Naive thymus-derived CD4-positive, alpha-beta T cell (primary cell): ENCODE data around the gene DALRD3. TPM values are rescaled to one million over a fixed set of nuclear protein-coding genes. Genes with fewer than 3 reads are reported as not detected.

ENCODE experiments used
- ATAC-seq: fragments of 150-1000 bp; cut with Tn5 transposase; 2 replicates; pipeline ENCODE4 v1.10.0; 2021; ENCODE audit warnings: mild to moderate bottlenecking, moderate library complexity
- CTCF ChIA-PET: fragments of 350-600 bp; sonication (Branson Sonifier 250); formaldehyde crosslinking; loops from one replicate; lab custom pipeline; 2021; ENCODE audit warnings: antibody characterized with exemption; lab: Charles Lee
- POLR2A ChIA-PET: fragments of 350-600 bp; sonication (Branson Sonifier 250); formaldehyde crosslinking; loops from one replicate; lab custom pipeline; 2021; ENCODE audit warnings: antibody characterized with exemption, inconsistent platforms; lab: Charles Lee
- DNase-seq, 9 donors: peaks; one replicate each; pipeline versions ENCODE4 v3.0.0 to v3.0.0-alpha.2; 2020 to 2022; ENCODE audit warnings: mixed read lengths in 1 of 9
- H3K27ac ChIP-seq: one replicate; pipeline ENCODE4 v1.7.0; 2013; ENCODE audit warnings: mild to moderate bottlenecking, low read depth, low read length, moderate library complexity
- H3K27me3 ChIP-seq, 2 donors: one replicate each; pipeline ENCODE4 v1.7.0; 2013; ENCODE audit warnings: low read length in 2 of 2, mild to moderate bottlenecking in 2 of 2, moderate library complexity in 2 of 2; ENCODE audit not compliant: control insufficient read depth in 2 of 2, insufficient read depth in 2 of 2
- H3K36me3 ChIP-seq, 3 experiments: 1 replicate in 2 of 3; 2 replicates in 1 of 3; pipeline ENCODE4 v1.7.0; 2013; ENCODE audit warnings: low read length in 3 of 3, mild to moderate bottlenecking in 3 of 3, moderate library complexity in 1 of 3; ENCODE audit not compliant: insufficient read depth in 3 of 3, control insufficient read depth in 2 of 3
- H3K4me1 ChIP-seq, 2 donors: one replicate each; pipeline ENCODE4 v1.7.0; 2013; ENCODE audit warnings: low read length in 2 of 2, mild to moderate bottlenecking in 2 of 2, moderate library complexity in 1 of 2; ENCODE audit not compliant: control insufficient read depth in 2 of 2, insufficient read depth in 2 of 2
- H3K4me3 ChIP-seq: 2 replicates; pipeline ENCODE4 v1.7.0; 2013; ENCODE audit warnings: mild to moderate bottlenecking, low read length
- H3K9me3 ChIP-seq, 3 experiments: 1 replicate in 2 of 3; 2 replicates in 1 of 3; pipeline ENCODE4 v1.7.0; 2013; ENCODE audit warnings: low read length in 3 of 3; ENCODE audit not compliant: control insufficient read depth in 2 of 3
- H3K27ac Mint-ChIP-seq, 9 donors: one replicate each; pipeline ENCODE4 v1.8.0; 2020 to 2022; ENCODE audit warnings: mixed read lengths in 9 of 9, mild to moderate bottlenecking in 8 of 9, moderate library complexity in 5 of 9, inconsistent platforms in 2 of 9
- H3K27me3 Mint-ChIP-seq, 5 donors: one replicate each; pipeline ENCODE4 v1.8.0; 2021 to 2022; ENCODE audit warnings: mixed read lengths in 5 of 5, mild to moderate bottlenecking in 1 of 5
- H3K36me3 Mint-ChIP-seq, 5 donors: one replicate each; pipeline ENCODE4 v1.8.0; 2020 to 2022; ENCODE audit warnings: mixed read lengths in 5 of 5, mild to moderate bottlenecking in 3 of 5, inconsistent platforms in 1 of 5
- H3K4me1 Mint-ChIP-seq, 7 donors: one replicate each; pipeline ENCODE4 v1.8.0; 2020 to 2022; ENCODE audit warnings: mixed read lengths in 7 of 7, mild to moderate bottlenecking in 3 of 7, inconsistent platforms in 1 of 7
- H3K4me3 Mint-ChIP-seq, 10 donors: one replicate each; pipeline ENCODE4 v1.8.0; 2020 to 2022; ENCODE audit warnings: mild to moderate bottlenecking in 10 of 10, mixed read lengths in 10 of 10, moderate library complexity in 6 of 10, inconsistent platforms in 2 of 10
- H3K9me3 Mint-ChIP-seq, 11 donors: one replicate each; pipeline ENCODE4 v1.8.0; 2020 to 2022; ENCODE audit warnings: mixed read lengths in 11 of 11, mild to moderate bottlenecking in 4 of 11, inconsistent platforms in 1 of 11, moderate library complexity in 1 of 11
- intact Hi-C, 2 donors: fragments of 100-400 bp; cut with micrococcal nuclease; formaldehyde crosslinking; loops; one replicate each; pipeline ENCODE4 v1.15.1; 2023
- polyA plus RNA-seq, 2 donors: library from polyadenylated mRNA; unstranded; fragments of 300-500 nt; fragmentation: Illumina TruSeq; gene quantifications; one replicate each; pipeline ENCODE4 v1.2.3, GENCODE V29; 2021
- total RNA-seq, 6 experiments: library from RNA in 5 of 6; stranded (reverse) in 5 of 6; gene quantifications; 1 replicate in 5 of 6; 2 replicates in 1 of 6; pipeline ENCODE4 v1.2.3 and lab custom pipeline; 2021 to 2026

DALRD3 gene
- total and polyA plus RNA-seq, 7 experiments from 2014 or later: 18.9 to 28.6 (median 24.2) TPM

GRCh38 chr3:48979451-48979850, 38.9 kb downstream of the DALRD3 start:
- H3K4me3 Mint-ChIP-seq: no peak overlapping the region
- CTCF ChIA-PET: interaction anchor here (0.6 kb wide), 1 partner anchor 682 kb away, joined by 5 read pairs; no protein-coding TSS in a partner anchor

GRCh38 chr3:48974076-48974864, 44.1 kb downstream of the DALRD3 start:
- no peaks in the 10 kb centered on the region for H3K9me3 Mint-ChIP-seq
- no peak overlapping the region for H3K4me3 Mint-ChIP-seq
- Histone ChIP-seq H3K4me1 (no peaks in the 10 kb centered on the region), H3K36me3 (peaks cover 33 to 93% (median 35%) of the 10 kb centered on the region in 3 experiments), H3K4me3 (no peak overlapping the region), H3K27ac (no peak overlapping the region), H3K9me3 (no peaks in the 10 kb centered on the region), H3K27me3 (no peaks in the 10 kb centered on the region)
- peaks cover 3 to 53% (median 23%) of the 10 kb centered on the region in 5 donors for H3K36me3 Mint-ChIP-seq
- ATAC-seq: no peak
- H3K27me3 Mint-ChIP-seq: no peaks in the 10 kb centered on the region
- POLR2A ChIA-PET: interaction anchor here (0.5 kb wide), 1 partner anchor 296 kb away, joined by 3 read pairs; no protein-coding TSS in a partner anchor
- peak overlapping the region in 2 of 9 donors; percentile 51 to 55 for H3K27ac Mint-ChIP-seq
- H3K4me1 Mint-ChIP-seq: peaks cover 0 to 6% (median 0%) of the 10 kb centered on the region in 7 donors
- DNase-seq: no peak
- CTCF ChIA-PET: interaction anchor here (0.9 kb wide), 2 partner anchors 13 to 46 kb away, joined by 3 read pairs; no protein-coding TSS in a partner anchor
- intact Hi-C loops: no loop called here

More at GRCh38 chr3:48979451-48979850, 38.9 kb downstream of the DALRD3 start:
- DNase-seq (no peak), ATAC-seq (no peak)
- Histone ChIP-seq H3K27me3 (no peaks in the 10 kb centered on the region), H3K36me3 (peaks cover 22 to 90% (median 42%) of the 10 kb centered on the region in 3 experiments), H3K4me3 (no peak overlapping the region), H3K9me3 (no peaks in the 10 kb centered on the region), H3K27ac (no peak overlapping the region), H3K4me1 (no peaks in the 10 kb centered on the region)
- H3K27me3 Mint-ChIP-seq: no peaks in the 10 kb centered on the region
- H3K27ac Mint-ChIP-seq: peak overlapping the region in 2 of 9 donors; percentile 36 to 53
- intact Hi-C loops: no loop called here
- POLR2A ChIA-PET: no interaction called here
- H3K4me1 Mint-ChIP-seq: peaks cover 0 to 1% (median 0%) of the 10 kb centered on the region in 7 donors
- peaks cover 5 to 50% (median 20%) of the 10 kb centered on the region in 5 donors for H3K36me3 Mint-ChIP-seq
- H3K9me3 Mint-ChIP-seq: no peaks in the 10 kb centered on the region

- H3K9me3 Mint-ChIP-seq: no peaks in the 10 kb centered on the region
- Histone ChIP-seq H3K4me1 (no peaks in the 10 kb centered on the region), H3K27me3 (no peaks in the 10 kb centered on the region), H3K9me3 (no peaks in the 10 kb centered on the region), H3K36me3 (peaks cover 25 to 95% (median 38%) of the 10 kb centered on the region in 3 experiments), H3K27ac (no peak overlapping the region), H3K4me3 (no peak overlapping the region)
- ChIA-PET POLR2A (no interaction called here), CTCF (no interaction called here)
- H3K27me3 Mint-ChIP-seq: no peaks in the 10 kb centered on the region
- H3K4me1 Mint-ChIP-seq: peaks cover 0 to 15% (median 4%) of the 10 kb centered on the region in 7 donors
- ATAC-seq: no peak
- no peak for DNase-seq
- no peak overlapping the region for H3K4me3 Mint-ChIP-seq
- intact Hi-C loops: no loop called here
- H3K27ac Mint-ChIP-seq: no peak overlapping the region
- H3K36me3 Mint-ChIP-seq: peaks cover 0 to 51% (median 25%) of the 10 kb centered on the region in 5 donors
These were observed 47.8 kb downstream of the DALRD3 start for GRCh38 chr3:48970586-48970985.

GRCh38 chr3:48966876-48967361, 51.5 kb downstream of the DALRD3 start:
- peak overlapping the region in 2 of 9 donors; percentile 20 to 33 for H3K27ac Mint-ChIP-seq
- peaks cover 0 to 43% (median 26%) of the 10 kb centered on the region in 5 donors for H3K36me3 Mint-ChIP-seq
- Histone ChIP-seq H3K4me1 (no peaks in the 10 kb centered on the region), H3K36me3 (peaks cover 6 to 89% (median 29%) of the 10 kb centered on the region in 3 experiments), H3K9me3 (no peaks in the 10 kb centered on the region), H3K4me3 (no peak overlapping the region), H3K27ac (no peak overlapping the region), H3K27me3 (no peaks in the 10 kb centered on the region)
- peaks cover 0 to 9% (median 4%) of the 10 kb centered on the region in 7 donors for H3K4me1 Mint-ChIP-seq
- CTCF ChIA-PET: no interaction called here
- intact Hi-C loops: loop anchor here in 1 of 2 donors (5.0 kb wide), 1 partner anchor 35 kb away; no protein-coding TSS in a partner anchor
- no peak for ATAC-seq
- peak overlapping the region in 2 of 10 donors; percentile 3 to 62 for H3K4me3 Mint-ChIP-seq
- no peak for DNase-seq
- no peaks in the 10 kb centered on the region for H3K9me3 Mint-ChIP-seq
- POLR2A ChIA-PET: no interaction called here
- no peaks in the 10 kb centered on the region for H3K27me3 Mint-ChIP-seq

GRCh38 chr3:48966367-48966766, 52.0 kb downstream of the DALRD3 start:
- CTCF ChIA-PET: no interaction called here
- peak overlapping the region in 1 of 9 donors; percentile 22 for H3K27ac Mint-ChIP-seq
- H3K27ac ChIP-seq: no peak overlapping the region

More at GRCh38 chr3:48966367-48966766, 52.0 kb downstream of the DALRD3 start:
- Histone ChIP-seq H3K4me3 (no peak overlapping the region), H3K4me1 (no peaks in the 10 kb centered on the region), H3K36me3 (peaks cover 6 to 89% (median 23%) of the 10 kb centered on the region in 3 experiments), H3K27me3 (no peaks in the 10 kb centered on the region), H3K9me3 (no peaks in the 10 kb centered on the region)
- POLR2A ChIA-PET: no interaction called here
- DNase-seq (no peak), ATAC-seq (no peak)
- intact Hi-C loops: loop anchor here in 1 of 2 donors (5.0 kb wide), 1 partner anchor 34 kb away; no protein-coding TSS in a partner anchor
- Mint-ChIP-seq H3K9me3 (no peaks in the 10 kb centered on the region), H3K36me3 (peaks cover 0 to 41% (median 21%) of the 10 kb centered on the region in 5 donors), H3K4me3 (no peak overlapping the region), H3K27me3 (no peaks in the 10 kb centered on the region), H3K4me1 (peaks cover 0 to 9% (median 4%) of the 10 kb centered on the region in 7 donors)
